ENCODE measurements around the gene DOCK2. TPM values are rescaled to one million over a fixed set of nuclear protein-coding genes. Genes with fewer than 3 reads are reported as not detected.

Gene DOCK2
- total RNA-seq, 2 donors from 2014 or later = 32.1 to 40.3 TPM

- no peak overlapping the region for H3K4me3 ChIP-seq
- no peak overlapping the region for H3K27ac ChIP-seq
- H3K27me3 ChIP-seq (replicated peaks; ENCODE audit: insufficient read depth) = no peaks in the 10 kb centered on the region
- ATAC-seq (ENCODE audit: insufficient number of reproducible peaks, low FRiP score, low read depth) = no peak
- DNase-seq (ENCODE audit: low spot score) = no peak
- no peaks in the 10 kb centered on the region for H3K9me3 ChIP-seq
- no peak for TF ChIP-seq CTCF (IDR thresholded peaks at IDR 0.05)
- H3K36me3 ChIP-seq = no peaks in the 10 kb centered on the region
- H3K4me1 ChIP-seq (ENCODE audit: control insufficient read depth in 1 of 2, low read depth in 2 of 2) = no peaks in the 10 kb centered on the region
Measured at GRCh38 chr5:169796731-169797130, 159.7 kb downstream of the DOCK2 start.

GRCh38 chr5:169797577-169797976 lies 160.5 kb downstream of the DOCK2 start:
- ATAC-seq (ENCODE audit: insufficient number of reproducible peaks, low FRiP score, low read depth) (no peak), DNase-seq (ENCODE audit: low spot score) (no peak)
- H3K4me3 ChIP-seq = no peak overlapping the region
- H3K4me1 ChIP-seq (ENCODE audit: control insufficient read depth in 1 of 2, low read depth in 2 of 2) = no peaks in the 10 kb centered on the region
- TF ChIP-seq CTCF (IDR thresholded peaks at IDR 0.05) = no peak
- H3K27me3 ChIP-seq (replicated peaks; ENCODE audit: insufficient read depth) = no peaks in the 10 kb centered on the region
- no peaks in the 10 kb centered on the region for H3K9me3 ChIP-seq
- H3K27ac ChIP-seq = no peak overlapping the region
- H3K36me3 ChIP-seq = no peaks in the 10 kb centered on the region

DNA sequence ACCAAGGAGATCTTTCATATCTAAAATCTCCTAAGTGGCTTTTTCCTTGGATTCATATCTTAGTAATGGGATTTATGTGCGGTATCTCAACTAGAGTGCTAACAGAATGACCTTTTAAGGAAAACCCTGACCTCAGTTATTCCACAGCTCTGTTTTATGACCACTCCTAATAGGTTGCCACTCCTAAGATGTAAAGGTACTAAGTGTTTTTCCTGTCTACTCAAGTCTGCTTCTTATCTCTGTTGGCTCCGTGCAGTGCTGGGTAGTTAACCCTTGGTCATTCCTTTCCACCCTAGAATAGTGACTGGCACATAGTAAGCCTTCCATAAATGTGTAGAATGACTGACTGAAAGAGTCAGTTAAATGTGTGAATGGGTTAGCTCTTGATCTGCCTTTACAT lies 161.4 kb downstream of the DOCK2 start:
- no peaks in the 10 kb centered on the region for H3K27me3 ChIP-seq (replicated peaks; ENCODE audit: insufficient read depth)
- TF ChIP-seq CTCF (IDR thresholded peaks at IDR 0.05) = no peak
- no peak for ATAC-seq (ENCODE audit: insufficient number of reproducible peaks, low FRiP score, low read depth)
- no peaks in the 10 kb centered on the region for H3K9me3 ChIP-seq
- H3K36me3 ChIP-seq = no peaks in the 10 kb centered on the region
- DNase-seq (ENCODE audit: low spot score) = no peak
- no peaks in the 10 kb centered on the region for H3K4me1 ChIP-seq (ENCODE audit: control insufficient read depth in 1 of 2, low read depth in 2 of 2)
- H3K4me3 ChIP-seq = no peak overlapping the region
- no peak overlapping the region for H3K27ac ChIP-seq

DNA sequence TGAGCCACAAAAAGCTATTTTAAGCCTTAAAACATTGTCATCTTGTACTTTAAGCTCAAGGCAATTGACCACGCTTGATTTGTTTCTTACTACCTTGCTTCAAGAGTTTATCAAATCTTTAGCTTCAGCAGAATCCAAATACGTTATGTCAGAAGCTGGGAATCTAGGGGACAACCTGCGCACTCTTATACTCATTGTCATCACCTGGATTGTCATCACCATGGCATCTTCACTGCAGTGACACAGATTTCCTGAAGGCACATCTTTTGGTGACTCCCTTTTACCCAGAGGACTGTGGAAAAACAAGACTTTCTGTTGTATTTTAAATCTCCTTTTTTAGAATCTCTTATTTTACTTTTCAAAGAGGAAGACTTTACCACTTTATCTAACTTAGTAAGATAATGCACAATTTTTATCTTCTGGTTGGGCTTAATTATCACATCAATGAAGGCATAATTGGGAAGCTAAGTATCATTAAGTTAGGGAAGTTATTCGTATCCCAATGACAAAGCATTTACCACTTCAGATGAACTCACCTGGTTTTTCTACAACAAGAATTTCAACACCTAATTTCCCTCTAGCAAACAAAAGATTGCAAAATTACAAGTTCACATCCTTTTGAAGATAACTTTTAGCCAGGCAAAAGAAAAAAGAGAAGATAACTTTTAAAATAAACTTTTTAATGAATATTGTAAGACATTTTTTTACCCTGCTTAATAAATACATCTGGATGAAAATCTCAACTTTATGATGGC lies 162.0 kb downstream of the DOCK2 start:
- Histone ChIP-seq H3K27me3 (replicated peaks; ENCODE audit: insufficient read depth) (no peaks in the 10 kb centered on the region), H3K27ac (no peak overlapping the region), H3K36me3 (no peaks in the 10 kb centered on the region), H3K4me3 (no peak overlapping the region), H3K4me1 (ENCODE audit: control insufficient read depth in 1 of 2, low read depth in 2 of 2) (no peaks in the 10 kb centered on the region), H3K9me3 (no peaks in the 10 kb centered on the region)
- DNase-seq (ENCODE audit: low spot score) (no peak), ATAC-seq (ENCODE audit: insufficient number of reproducible peaks, low FRiP score, low read depth) (no peak)
- TF ChIP-seq CTCF (IDR thresholded peaks at IDR 0.05) = no peak

DNA sequence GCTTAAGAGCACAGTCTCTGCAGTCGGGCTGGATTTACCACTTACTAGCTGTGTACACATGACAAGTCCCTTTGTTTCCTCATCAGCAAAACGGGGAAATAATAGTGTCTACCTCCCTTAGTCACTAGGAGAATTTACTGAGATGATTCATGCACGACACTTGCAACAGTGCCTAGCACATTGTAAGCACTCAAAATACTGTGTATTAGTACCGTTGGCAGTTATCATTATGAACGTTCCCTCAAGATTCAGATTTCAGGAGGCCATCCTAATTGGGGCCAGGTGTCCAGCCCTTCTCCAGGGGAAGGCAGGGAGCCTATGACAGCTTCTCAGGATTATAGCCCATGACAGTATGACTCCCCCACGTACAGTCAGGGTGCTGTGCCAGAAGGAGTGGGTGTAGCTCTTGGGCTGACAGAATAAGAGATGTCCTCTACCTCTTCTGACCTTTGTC lies 164.3 kb downstream of the DOCK2 start:
- ATAC-seq (ENCODE audit: insufficient number of reproducible peaks, low FRiP score, low read depth) (no peak), DNase-seq (ENCODE audit: low spot score) (no peak)
- no peaks in the 10 kb centered on the region for H3K36me3 ChIP-seq
- H3K4me3 ChIP-seq = no peak overlapping the region
- H3K4me1 ChIP-seq (ENCODE audit: control insufficient read depth in 1 of 2, low read depth in 2 of 2) = no peaks in the 10 kb centered on the region
- H3K9me3 ChIP-seq = no peaks in the 10 kb centered on the region
- H3K27ac ChIP-seq = no peak overlapping the region
- no peak for TF ChIP-seq CTCF (IDR thresholded peaks at IDR 0.05)
- no peaks in the 10 kb centered on the region for H3K27me3 ChIP-seq (replicated peaks; ENCODE audit: insufficient read depth)
